MM.1S (cell line): ENCODE data around the gene POTEE.
"Not testable (repeated sequence)": the region's sequence is repeated elsewhere in the genome, so short reads cannot be mapped to it uniquely, and the experiment has no call there.

Experiments
- DNase-seq: peaks from one replicate; pipeline ENCODE4 v3.0.0-alpha.2; 2015
- H2AFZ ChIP-seq: fragments of 300-600 bp; sonication (generic); 2 replicates; pipeline ENCODE4 v1.6.0; 2016; ENCODE audit warnings: antibody characterized with exemption, low read length
- H3F3A ChIP-seq: fragments of 300-600 bp; sonication (generic); 2 replicates; pipeline ENCODE4 v1.6.1; 2016; ENCODE audit warnings: mild to moderate bottlenecking, antibody characterized with exemption, low read length, moderate library complexity, mixed read lengths; ENCODE audit not compliant: insufficient read depth
- H3K27ac ChIP-seq: fragments of 300-600 bp; sonication (generic); 2 replicates; pipeline ENCODE4 v1.5.1; 2016; ENCODE audit warnings: mild to moderate bottlenecking, low read length
- H3K27me3 ChIP-seq: fragments of 300-600 bp; sonication (generic); replicated peaks from 2 replicates; pipeline ENCODE4 v1.6.0; 2016; ENCODE audit warnings: low read length; ENCODE audit not compliant: insufficient read depth
- H3K36me3 ChIP-seq: fragments of 300-600 bp; sonication (generic); replicated peaks from 2 replicates; pipeline ENCODE4 v1.6.1; 2016; ENCODE audit warnings: mild to moderate bottlenecking, low read length, mixed read lengths; ENCODE audit not compliant: insufficient read depth
- H3K4me1 ChIP-seq: fragments of 300-600 bp; sonication (generic); 2 replicates; pipeline ENCODE4 v1.6.1; 2016; ENCODE audit warnings: low read length, mixed read lengths
- H3K4me2 ChIP-seq: fragments of 300-600 bp; sonication (generic); 2 replicates; pipeline ENCODE4 v1.6.0; 2016; ENCODE audit warnings: low read depth, low read length
- H3K4me3 ChIP-seq: fragments of 300-600 bp; sonication (generic); 2 replicates; pipeline ENCODE4 v1.5.1; 2016; ENCODE audit warnings: low read length, mixed read lengths
- H3K79me2 ChIP-seq: fragments of 300-600 bp; sonication (generic); 2 replicates; pipeline ENCODE4 v1.6.1; 2016; ENCODE audit warnings: mixed run types, low read length, mixed read lengths
- H3K9ac ChIP-seq: fragments of 300-600 bp; sonication (generic); 2 replicates; pipeline ENCODE4 v1.6.1; 2016; ENCODE audit warnings: low read length, mixed read lengths
- H3K9me2 ChIP-seq: fragments of 300-600 bp; sonication (generic); replicated peaks from 2 replicates; pipeline ENCODE4 v1.6.1; 2016; ENCODE audit warnings: mild to moderate bottlenecking, low read length, mixed read lengths; ENCODE audit not compliant: insufficient read depth
- H3K9me3 ChIP-seq: fragments of 300-600 bp; sonication (generic); replicated peaks from 2 replicates; pipeline ENCODE4 v1.6.1; 2016; ENCODE audit warnings: mild to moderate bottlenecking, low read length, mixed read lengths; ENCODE audit not compliant: insufficient read depth
- H4K20me1 ChIP-seq: fragments of 300-600 bp; sonication (generic); 2 replicates; pipeline ENCODE4 v1.6.1; 2016; ENCODE audit warnings: mild to moderate bottlenecking, low read length, moderate library complexity, mixed read lengths; ENCODE audit not compliant: insufficient read depth

Gene POTEE

GRCh38 chr2:131235543-131236449 lies 26.5 kb downstream of the POTEE start:
- not testable (repeated sequence) for H3K9me3 ChIP-seq, H4K20me1 ChIP-seq, H2AFZ ChIP-seq, H3K9me2 ChIP-seq, H3K4me3 ChIP-seq, H3K27me3 ChIP-seq, H3K4me1 ChIP-seq, H3K79me2 ChIP-seq, H3F3A ChIP-seq, H3K36me3 ChIP-seq
- Histone ChIP-seq H3K9ac (peak overlapping the region; percentile 67), H3K4me2 (peak overlapping the region; percentile 47; the same call in 1 of the 2 replicates), H3K27ac (peak overlapping the region; percentile 91)
- DNase-seq, result peak; percentile 97
